ENCODE measurements around the gene MSX1.

Gene MSX1

GRCh38 chr4:4859325-4859798, at the start of gene MSX1:
Gene MSX1 (plus strand): TSS chr4:4859665. CDS start chr4:4859900, 235 bp downstream.
- DNase-seq (ENCODE audit: extremely low spot score) = peak; percentile 86
- POLR2A ChIA-PET = no interaction called here
- no peak for TF ChIP-seq CTCF (IDR thresholded peaks at IDR 0.05; ENCODE audit: control extremely low read depth, extremely low read depth, low read depth, missing control alignments)
- CTCF ChIA-PET = no interaction called here

DNA sequence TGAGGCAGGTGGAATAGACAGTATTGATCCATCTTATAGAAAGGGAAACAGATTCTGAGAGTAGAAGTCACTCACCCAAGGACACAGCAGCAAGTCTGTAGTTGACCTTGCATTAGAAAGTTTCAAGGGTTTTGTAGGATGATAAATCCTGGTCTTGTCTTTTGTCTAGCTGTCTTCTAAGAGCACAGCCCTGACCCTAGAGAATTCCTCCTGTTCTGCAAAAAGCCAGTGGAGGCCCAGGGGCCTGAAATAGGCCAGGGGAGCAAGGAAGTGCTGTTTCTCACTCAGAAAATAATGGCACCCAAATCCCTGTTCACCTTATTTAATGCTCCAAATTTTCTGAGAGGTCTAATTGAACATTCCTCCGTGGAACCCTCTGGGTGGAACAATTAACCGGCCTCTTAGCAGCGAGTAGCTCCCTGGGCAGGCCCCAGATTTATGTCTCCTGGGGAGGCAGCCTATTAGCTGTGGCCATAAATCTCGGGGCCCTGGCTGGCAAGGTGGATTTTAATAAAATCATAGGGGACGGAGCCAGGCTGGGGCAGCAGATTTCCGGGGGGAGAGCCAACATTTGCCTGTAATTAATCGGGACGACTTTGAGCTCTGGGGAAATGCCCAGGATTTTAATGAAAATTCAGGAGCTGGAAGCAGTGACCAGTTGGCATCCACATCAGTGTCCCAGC, 49.2 kb upstream of the MSX1 start:
- DNase-seq (ENCODE audit: extremely low spot score) = no peak
- TF ChIP-seq CTCF (IDR thresholded peaks at IDR 0.05; ENCODE audit: control extremely low read depth, extremely low read depth, low read depth, missing control alignments) = no peak
- POLR2A ChIA-PET = no interaction called here
- CTCF ChIA-PET = interaction anchor here (1.1 to 1.2 kb wide), 2 partner anchors 16 to 35 kb away, joined by 3 read pairs; no protein-coding TSS in a partner anchor

GRCh38 chr4:4810778-4811177, 48.7 kb upstream of the MSX1 start:
- no peak for TF ChIP-seq CTCF (IDR thresholded peaks at IDR 0.05; ENCODE audit: control extremely low read depth, extremely low read depth, low read depth, missing control alignments)
- ChIA-PET CTCF (interaction anchor here (1.2 kb wide), 1 partner anchor 17 kb away, joined by 3 read pairs; no protein-coding TSS in a partner anchor), POLR2A (no interaction called here)
- DNase-seq (ENCODE audit: extremely low spot score) = no peak

DNA sequence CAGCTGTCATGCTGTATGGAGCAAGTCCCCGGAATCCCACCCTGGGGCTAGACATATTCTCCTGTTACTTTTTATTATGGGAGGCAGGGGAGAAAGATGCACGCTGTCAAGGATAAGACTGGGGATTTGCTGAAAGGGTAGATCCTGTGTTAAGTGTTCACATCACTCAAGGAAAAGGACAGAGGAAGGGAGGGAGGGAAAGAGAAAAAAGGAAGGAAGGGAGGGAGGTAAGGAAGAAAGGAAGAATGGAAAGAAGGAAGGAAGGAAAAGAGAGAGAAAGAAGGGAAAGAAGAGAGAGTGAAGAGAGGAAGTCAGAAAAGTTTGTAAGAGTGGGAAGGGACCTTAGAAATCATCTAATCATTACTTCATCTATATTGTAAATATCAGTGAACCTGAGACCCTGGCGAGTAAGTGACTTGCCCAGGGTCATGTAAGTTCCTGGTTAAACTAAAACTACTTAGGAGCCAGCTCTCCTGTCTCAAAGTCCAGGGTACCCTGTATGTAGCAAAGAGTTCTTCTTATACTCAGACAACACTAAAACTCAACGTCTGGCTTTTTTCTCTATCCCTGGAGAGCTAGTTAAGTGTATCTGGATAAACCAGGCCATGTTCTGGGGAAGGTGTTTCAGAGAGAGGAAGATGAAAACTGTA, 47.2 kb upstream of the MSX1 start:
- no peak for TF ChIP-seq CTCF (IDR thresholded peaks at IDR 0.05; ENCODE audit: control extremely low read depth, extremely low read depth, low read depth, missing control alignments)
- CTCF ChIA-PET = no interaction called here
- DNase-seq (ENCODE audit: extremely low spot score) = no peak
- POLR2A ChIA-PET = no interaction called here

DNA sequence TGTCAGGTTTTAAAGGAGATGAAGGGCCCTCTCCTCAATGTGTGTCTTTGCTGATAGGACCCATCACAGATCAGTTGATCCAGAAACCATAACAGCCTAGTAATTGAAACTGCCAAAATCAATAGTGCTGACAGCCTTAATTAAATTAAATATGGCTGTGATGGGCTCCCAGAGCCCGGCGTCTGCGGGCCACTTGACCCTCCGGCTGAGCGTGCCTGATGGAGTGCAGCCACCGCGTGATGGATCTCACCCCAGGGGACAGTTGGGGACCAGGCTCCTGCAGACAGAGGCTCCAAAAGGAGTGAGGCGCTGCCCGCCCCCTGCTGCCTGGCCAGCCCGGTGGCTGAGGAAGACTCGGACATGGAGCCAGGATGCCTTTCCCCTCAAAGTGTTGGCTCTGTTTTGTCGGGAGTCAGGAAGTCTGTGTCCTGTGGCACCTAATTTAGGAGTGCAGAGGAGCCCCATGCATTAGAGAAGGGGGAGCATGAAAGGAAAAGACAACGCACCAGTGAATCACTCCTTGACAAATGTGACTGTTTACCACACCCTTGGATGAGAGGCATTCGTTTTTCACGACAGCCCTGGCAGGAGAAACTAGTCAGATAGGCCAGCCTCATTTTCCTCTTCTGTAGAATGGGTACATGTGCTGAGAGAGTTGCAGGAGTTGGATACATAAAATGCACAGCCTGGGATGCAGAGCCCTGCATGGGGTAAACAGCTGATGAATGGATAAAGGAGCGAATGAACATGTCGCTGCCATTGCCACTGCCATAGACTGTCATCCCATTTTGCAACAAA, 40.9 kb upstream of the MSX1 start:
- DNase-seq (ENCODE audit: extremely low spot score) = no peak
- POLR2A ChIA-PET = no interaction called here
- CTCF ChIA-PET = no interaction called here
- TF ChIP-seq CTCF (IDR thresholded peaks at IDR 0.05; ENCODE audit: control extremely low read depth, extremely low read depth, low read depth, missing control alignments) = no peak

DNA sequence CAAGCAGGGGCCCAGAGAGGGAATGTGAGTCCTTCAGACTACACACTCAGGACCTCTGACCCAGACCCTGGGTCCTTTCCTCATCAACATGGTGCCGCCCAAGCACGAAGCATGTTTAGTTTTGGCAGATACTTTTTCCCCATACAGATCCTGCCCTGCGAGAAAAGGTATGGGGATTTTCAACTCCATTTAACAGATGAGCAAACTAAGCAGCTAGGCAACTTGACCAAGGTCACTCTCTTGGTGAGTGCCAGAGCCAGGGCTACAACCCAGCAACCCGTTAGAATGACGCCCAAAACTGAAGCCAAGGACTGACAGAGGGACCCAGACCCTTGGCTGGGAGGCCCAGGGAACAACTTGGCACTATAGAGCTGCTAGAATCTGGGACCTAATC, 40.3 kb upstream of the MSX1 start:
- no peak for DNase-seq (ENCODE audit: extremely low spot score)
- POLR2A ChIA-PET = no interaction called here
- CTCF ChIA-PET = no interaction called here
- no peak for TF ChIP-seq CTCF (IDR thresholded peaks at IDR 0.05; ENCODE audit: control extremely low read depth, extremely low read depth, low read depth, missing control alignments)

All from GM10248 (cell line).